LNCAP (cell line): ENCODE measurements around the gene PAFAH1B2.

ENCODE experiments used
- CTCF ChIP-seq: fragments of 450-650 bp; IDR thresholded peaks from 2 replicates; pipeline ENCODE4 v1.5.1; 2017; ENCODE audit warnings: mild to moderate bottlenecking

Gene PAFAH1B2

GRCh38 chr11:117160826-117161225 lies 16.7 kb downstream of the PAFAH1B2 start:
- TF ChIP-seq CTCF = no peak

- TF ChIP-seq CTCF = no peak
These were observed 22.4 kb downstream of the PAFAH1B2 start for GRCh38 chr11:117166491-117166890.

- TF ChIP-seq CTCF = no peak
These were observed 25.6 kb downstream of the PAFAH1B2 start for GRCh38 chr11:117169736-117170135.

- no peak for TF ChIP-seq CTCF
These were observed 26.1 kb downstream of the PAFAH1B2 start for GRCh38 chr11:117170210-117170609.

- no peak for TF ChIP-seq CTCF
These were observed 26.9 kb downstream of the PAFAH1B2 start for GRCh38 chr11:117171007-117171403.

GRCh38 chr11:117171404-117172061 lies 27.4 kb downstream of the PAFAH1B2 start:
- TF ChIP-seq CTCF = no peak

- no peak for TF ChIP-seq CTCF
These were observed 28.8 kb downstream of the PAFAH1B2 start for GRCh38 chr11:117172724-117173421.
